ENCODE data around the gene GAPDH. TPM values are rescaled to one million over a fixed set of nuclear protein-coding genes. Genes with fewer than 3 reads are reported as not detected.
"Not testable (repeated sequence)": the region's sequence is repeated elsewhere in the genome, so short reads cannot be mapped to it uniquely, and the experiment has no call there.

GAPDH gene
- total RNA-seq, 1 donor from 2014 or later: 3,067 TPM

GRCh38 chr12:6555018-6555691 is 20.8 kb downstream of the GAPDH start:
- Mint-ChIP-seq H3K27ac (ENCODE audit: unreplicated experiment) (peak overlapping the region; percentile 98), H3K4me3 (ENCODE audit: unreplicated experiment) (peak overlapping the region; percentile 84), H3K4me1 (ENCODE audit: low read depth) (peaks cover 50% of the 10 kb centered on the region), H3K27me3 (ENCODE audit: low read depth) (no peaks in the 10 kb centered on the region), H3K9me3 (ENCODE audit: low read depth) (no peaks in the 10 kb centered on the region), H3K36me3 (ENCODE audit: low read depth) (peaks cover 10% of the 10 kb centered on the region)
- TF ChIP-seq CTCF (IDR thresholded peaks at IDR 0.05): no peak
- peak; percentile 93 for DNase-seq (ENCODE audit: low spot score)

DNA sequence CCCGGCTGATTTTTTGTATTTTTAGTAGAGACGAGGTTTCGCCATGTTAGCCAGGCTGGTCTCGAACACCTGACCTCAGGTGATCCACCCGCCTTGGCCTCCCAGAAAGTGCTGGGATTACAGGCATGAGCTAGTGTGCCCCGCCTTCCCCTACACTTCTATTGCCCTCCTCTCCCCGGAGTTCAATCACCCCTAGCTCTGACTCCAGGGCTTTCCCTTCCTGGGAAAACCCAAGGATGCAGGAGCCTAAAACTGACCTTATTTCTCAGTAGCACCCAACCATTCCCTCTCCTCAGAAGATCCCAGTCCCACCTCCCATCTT is 22.1 kb downstream of the GAPDH start:
- peaks cover 20% of the 10 kb centered on the region for H3K36me3 Mint-ChIP-seq (ENCODE audit: low read depth)
- not testable (repeated sequence) for DNase-seq (ENCODE audit: low spot score); H3K27me3 Mint-ChIP-seq (ENCODE audit: low read depth); H3K9me3 Mint-ChIP-seq (ENCODE audit: low read depth)
- peak overlapping the region; percentile 66 for H3K27ac Mint-ChIP-seq (ENCODE audit: unreplicated experiment)
- peak overlapping the region; percentile 76 for H3K4me3 Mint-ChIP-seq (ENCODE audit: unreplicated experiment)
- peaks cover 42% of the 10 kb centered on the region for H3K4me1 Mint-ChIP-seq (ENCODE audit: low read depth)

- Mint-ChIP-seq H3K27ac (ENCODE audit: unreplicated experiment) (peak overlapping the region; percentile 66), H3K9me3 (ENCODE audit: low read depth) (no peaks in the 10 kb centered on the region), H3K4me3 (ENCODE audit: unreplicated experiment) (no peak overlapping the region), H3K27me3 (ENCODE audit: low read depth) (no peaks in the 10 kb centered on the region), H3K4me1 (ENCODE audit: low read depth) (peaks cover 38% of the 10 kb centered on the region), H3K36me3 (ENCODE audit: low read depth) (peaks cover 22% of the 10 kb centered on the region)
- no peak for TF ChIP-seq CTCF (IDR thresholded peaks at IDR 0.05)
- no peak for DNase-seq (ENCODE audit: low spot score)
Measured at GRCh38 chr12:6556857-6557256, 22.5 kb downstream of the GAPDH start.

DNA sequence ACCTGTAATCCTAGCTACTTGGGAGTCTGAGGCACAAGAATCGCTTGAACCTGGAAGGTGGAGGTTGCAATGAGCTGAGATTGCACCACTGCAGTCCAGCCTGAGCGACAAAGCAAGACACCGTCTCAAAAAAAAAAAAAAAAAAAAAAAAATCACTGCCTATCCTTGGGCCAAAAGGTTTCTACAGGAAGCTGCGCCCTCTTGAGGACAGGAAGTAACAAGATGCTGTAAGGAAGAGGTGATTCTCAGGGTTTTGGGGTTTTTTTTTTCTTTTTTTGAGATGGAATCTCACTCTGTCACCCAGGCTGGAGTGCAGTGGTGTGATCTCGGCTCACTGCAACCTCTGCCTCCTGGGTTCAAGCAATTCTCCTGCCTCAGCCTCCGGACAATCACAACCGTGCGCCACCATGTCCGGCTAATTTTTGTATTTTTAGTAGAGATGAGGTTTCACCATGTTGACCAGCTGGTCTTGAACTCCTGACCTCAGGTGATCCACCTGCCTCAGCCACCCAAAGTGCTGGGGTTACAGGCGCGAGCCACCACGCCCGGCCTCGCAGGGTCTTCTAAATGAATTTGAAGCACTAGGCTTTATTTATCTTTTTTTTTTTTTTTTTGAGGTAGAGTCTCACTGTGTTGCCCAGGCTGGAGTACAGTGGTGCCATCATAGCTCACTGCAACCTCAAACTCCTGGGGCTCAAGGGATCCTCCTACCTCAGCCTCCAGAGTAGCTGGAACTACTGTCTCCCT is 23.9 kb downstream of the GAPDH start:
- H3K9me3 Mint-ChIP-seq (ENCODE audit: low read depth); DNase-seq (ENCODE audit: low spot score); H3K27me3 Mint-ChIP-seq (ENCODE audit: low read depth); H3K4me3 Mint-ChIP-seq (ENCODE audit: unreplicated experiment): not testable (repeated sequence)
- Mint-ChIP-seq H3K36me3 (ENCODE audit: low read depth) (peaks cover 26% of the 10 kb centered on the region), H3K4me1 (ENCODE audit: low read depth) (peaks cover 24% of the 10 kb centered on the region), H3K27ac (ENCODE audit: unreplicated experiment) (peak overlapping the region; percentile 57)
- TF ChIP-seq CTCF (IDR thresholded peaks at IDR 0.05): peak; percentile 81

DNA sequence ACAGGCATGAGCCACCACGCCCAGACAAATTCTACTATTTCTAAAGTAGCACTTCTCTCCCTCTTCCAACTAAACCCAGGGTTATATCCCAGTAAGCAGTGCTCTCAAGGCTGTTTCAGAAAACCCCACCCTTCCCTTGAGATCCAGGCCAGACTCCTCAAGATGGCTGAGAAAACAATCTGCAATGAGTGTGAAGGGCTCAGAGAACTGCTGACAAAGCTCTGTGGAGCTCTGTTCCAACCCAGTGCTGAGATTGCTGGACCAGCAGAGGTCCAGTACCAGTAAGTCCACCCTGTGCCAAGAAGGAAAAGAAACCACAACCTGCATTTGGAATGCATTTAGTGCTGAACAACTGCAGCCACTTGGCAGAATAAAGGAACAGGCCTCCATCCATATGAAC is 25.2 kb downstream of the GAPDH start:
- DNase-seq (ENCODE audit: low spot score): no peak
- TF ChIP-seq CTCF (IDR thresholded peaks at IDR 0.05): no peak

More for the DNA sequence above, 25.2 kb downstream of the GAPDH start:
- Mint-ChIP-seq H3K36me3 (ENCODE audit: low read depth) (peaks cover 31% of the 10 kb centered on the region), H3K9me3 (ENCODE audit: low read depth) (no peaks in the 10 kb centered on the region), H3K27me3 (ENCODE audit: low read depth) (no peaks in the 10 kb centered on the region), H3K4me3 (ENCODE audit: unreplicated experiment) (no peak overlapping the region), H3K27ac (ENCODE audit: unreplicated experiment) (no peak overlapping the region), H3K4me1 (ENCODE audit: low read depth) (peaks cover 11% of the 10 kb centered on the region)

Measured in chondrocyte (in vitro differentiated cells).